ENCODE results near the gene LZTS2.
"Not testable (repeated sequence)": the region's sequence is repeated elsewhere in the genome, so short reads cannot be mapped to it uniquely, and the experiment has no call there.

Gene LZTS2, protein sequence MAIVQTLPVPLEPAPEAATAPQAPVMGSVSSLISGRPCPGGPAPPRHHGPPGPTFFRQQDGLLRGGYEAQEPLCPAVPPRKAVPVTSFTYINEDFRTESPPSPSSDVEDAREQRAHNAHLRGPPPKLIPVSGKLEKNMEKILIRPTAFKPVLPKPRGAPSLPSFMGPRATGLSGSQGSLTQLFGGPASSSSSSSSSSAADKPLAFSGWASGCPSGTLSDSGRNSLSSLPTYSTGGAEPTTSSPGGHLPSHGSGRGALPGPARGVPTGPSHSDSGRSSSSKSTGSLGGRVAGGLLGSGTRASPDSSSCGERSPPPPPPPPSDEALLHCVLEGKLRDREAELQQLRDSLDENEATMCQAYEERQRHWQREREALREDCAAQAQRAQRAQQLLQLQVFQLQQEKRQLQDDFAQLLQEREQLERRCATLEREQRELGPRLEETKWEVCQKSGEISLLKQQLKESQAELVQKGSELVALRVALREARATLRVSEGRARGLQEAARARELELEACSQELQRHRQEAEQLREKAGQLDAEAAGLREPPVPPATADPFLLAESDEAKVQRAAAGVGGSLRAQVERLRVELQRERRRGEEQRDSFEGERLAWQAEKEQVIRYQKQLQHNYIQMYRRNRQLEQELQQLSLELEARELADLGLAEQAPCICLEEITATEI

GRCh38 chr10:100999742-101000126, at the start of gene LZTS2:
Gene LZTS2, plus strand, starts transcription at chr10:100999808. Its CDS starts 2,731 bp downstream, at chr10:101002539.
- in situ Hi-C loops (cut with MboI; ENCODE audit: low sequenced_read_pairs) = no loop called here

DNA sequence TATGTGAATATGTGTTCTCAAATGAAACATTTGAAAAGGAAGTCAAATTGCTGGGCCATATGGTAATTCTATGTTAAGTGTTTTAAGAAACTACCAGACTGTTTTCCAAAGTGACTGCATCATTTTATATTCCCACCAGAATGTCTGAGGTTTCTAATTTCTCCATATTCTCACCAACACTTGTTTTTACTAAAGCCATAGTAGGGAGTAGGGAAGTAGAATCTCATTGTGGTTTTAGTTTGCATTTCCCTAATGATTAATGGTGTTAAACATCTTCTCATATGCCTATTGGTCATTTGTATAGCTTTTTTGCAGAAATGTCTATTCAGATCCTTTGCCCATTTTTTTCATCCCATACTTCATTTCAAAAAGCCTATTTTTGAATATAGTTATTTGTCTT, 39.4 kb upstream of the LZTS2 start:
- in situ Hi-C loops (cut with MboI; ENCODE audit: low sequenced_read_pairs) = no loop called here

DNA sequence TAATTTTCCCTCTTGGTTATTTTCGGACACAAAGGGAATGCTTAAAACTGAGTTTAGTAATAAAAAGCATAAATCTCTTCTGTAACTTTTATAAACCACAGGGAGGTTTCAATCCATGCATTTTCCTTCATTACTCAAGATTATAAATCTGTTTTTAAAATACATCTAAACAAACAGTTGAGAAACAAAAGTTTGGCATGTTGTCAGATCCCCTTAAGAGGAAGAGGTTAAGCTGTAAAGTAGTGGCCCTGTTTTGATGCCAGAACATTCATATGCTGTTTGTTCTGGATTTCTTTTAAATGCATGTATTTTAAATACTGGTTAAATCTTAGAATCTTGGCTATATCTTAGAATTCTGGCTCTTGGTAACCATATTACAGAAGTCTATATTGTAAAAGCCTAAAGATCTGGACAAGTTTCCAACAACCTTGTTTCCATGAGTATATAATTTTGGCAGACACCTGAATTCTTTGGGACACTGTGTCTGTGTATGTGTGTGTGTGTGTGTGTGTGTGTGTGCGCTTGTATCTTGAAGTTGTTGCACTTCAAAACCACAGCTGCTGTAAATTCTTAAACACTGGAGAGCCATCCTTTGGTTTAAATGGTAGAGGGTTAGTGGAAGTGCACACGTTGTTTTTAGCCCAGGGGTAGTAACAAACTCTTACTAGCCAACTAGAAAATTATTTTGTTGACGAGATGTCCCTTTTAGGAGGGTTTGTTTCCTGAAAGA, 37.1 kb upstream of the LZTS2 start:
- in situ Hi-C loops (cut with MboI; ENCODE audit: low sequenced_read_pairs) = no loop called here

GRCh38 chr10:100963826-100964225, 35.8 kb upstream of the LZTS2 start:
- in situ Hi-C loops (cut with MboI; ENCODE audit: low sequenced_read_pairs) = no loop called here

DNA sequence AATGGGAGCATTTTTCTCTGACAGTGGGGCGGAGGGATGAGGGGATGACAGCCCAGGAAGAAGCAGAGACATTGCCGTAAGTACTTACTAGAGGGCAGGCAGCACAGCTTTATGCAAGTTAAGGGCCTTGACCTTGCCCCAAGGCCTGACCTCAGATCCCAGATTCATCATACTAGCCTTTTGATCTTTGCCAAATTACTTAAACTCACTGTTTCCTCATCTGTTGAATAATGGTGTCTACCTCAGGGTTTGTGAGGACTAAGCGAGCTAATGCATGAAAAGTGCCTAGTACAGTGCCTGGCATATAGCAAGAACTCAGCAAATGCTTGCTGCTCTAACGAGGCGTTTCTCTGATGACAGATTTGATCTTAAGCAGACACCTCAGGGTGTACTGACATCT, 33.8 kb upstream of the LZTS2 start:
- in situ Hi-C loops (cut with MboI; ENCODE audit: low sequenced_read_pairs) = no loop called here

GRCh38 chr10:100966887-100967286, 32.7 kb upstream of the LZTS2 start:
- in situ Hi-C loops (cut with MboI; ENCODE audit: low sequenced_read_pairs) = no loop called here

DNA sequence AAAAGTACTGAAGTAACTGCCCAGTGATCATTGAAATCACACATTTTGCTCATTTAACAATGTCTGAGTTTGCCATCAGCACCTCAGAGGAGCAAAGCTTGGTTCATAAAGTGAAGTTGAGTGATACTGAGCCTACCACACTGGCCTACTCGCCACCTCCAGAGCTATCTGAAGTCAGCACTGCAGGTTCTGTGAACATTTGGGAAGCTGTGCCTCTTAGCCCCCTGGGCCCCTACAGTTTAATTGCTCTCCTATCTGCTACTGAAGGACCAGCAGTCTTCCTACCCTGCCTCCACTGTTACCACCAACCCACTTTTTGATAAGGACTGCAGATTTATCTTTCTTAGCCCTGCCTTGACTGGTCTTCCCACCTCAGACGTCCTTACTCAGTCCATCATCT, 32.3 kb upstream of the LZTS2 start:
- in situ Hi-C loops (cut with MboI; ENCODE audit: low sequenced_read_pairs) = no loop called here

DNA sequence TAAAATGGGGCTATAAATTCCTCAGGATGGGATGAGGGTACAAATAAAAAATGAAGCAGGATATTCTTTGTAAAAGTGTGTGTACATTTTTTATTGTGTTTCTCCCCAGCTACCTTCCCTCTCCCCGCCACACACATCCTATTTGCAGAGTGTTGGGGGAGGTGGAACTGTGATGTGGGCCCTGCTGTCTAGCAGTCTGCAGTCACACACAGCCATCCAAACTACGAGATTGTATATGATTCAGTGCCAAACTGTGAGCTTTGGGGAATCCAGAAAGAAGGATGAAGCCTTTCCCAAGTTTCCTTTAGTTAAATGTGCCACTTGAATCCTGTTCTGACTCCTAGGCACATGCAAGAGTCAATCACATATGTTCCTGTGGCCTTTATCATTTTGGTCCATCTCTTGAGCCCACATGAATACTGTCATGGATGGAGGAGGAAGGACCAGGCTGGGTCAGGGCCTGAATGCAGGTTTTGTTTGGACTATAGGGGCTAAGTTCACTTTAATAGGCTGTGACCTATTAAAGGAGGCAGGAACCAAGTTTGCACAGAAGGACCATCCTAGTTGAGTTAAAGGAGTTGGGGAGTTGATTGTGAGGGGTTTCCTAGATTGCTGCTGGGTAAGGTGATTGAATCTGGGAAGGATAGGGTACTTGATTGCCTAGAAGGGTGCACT, 31.4 kb upstream of the LZTS2 start:
- in situ Hi-C loops (cut with MboI; ENCODE audit: low sequenced_read_pairs) = no loop called here

DNA sequence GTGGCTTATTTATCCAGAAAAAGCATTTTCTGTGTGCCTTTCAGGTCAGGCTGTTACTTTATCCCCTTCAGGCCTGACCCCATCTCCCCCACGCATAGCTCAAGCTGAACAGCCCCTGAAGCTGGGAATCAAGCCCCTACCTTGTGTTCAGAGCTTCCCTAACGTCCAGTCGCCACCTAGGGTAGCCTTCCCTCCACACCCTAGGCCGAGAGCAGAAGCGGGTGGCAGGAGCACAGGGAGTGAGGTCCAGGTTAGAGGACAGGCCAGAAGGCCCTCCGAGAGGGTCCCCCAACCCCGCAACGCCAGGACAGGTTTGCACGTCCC, 30.8 kb upstream of the LZTS2 start:
- in situ Hi-C loops (cut with MboI; ENCODE audit: low sequenced_read_pairs) = no loop called here

GRCh38 chr10:100969187-100970075, 30.2 kb upstream of the LZTS2 start, which contains the start of gene SEMA4G:
Gene SEMA4G, plus strand, starts transcription at chr10:100969504. Its CDS starts 3,409 bp downstream, at chr10:100972913.
- in situ Hi-C loops (cut with MboI; ENCODE audit: low sequenced_read_pairs) = no loop called here

DNA sequence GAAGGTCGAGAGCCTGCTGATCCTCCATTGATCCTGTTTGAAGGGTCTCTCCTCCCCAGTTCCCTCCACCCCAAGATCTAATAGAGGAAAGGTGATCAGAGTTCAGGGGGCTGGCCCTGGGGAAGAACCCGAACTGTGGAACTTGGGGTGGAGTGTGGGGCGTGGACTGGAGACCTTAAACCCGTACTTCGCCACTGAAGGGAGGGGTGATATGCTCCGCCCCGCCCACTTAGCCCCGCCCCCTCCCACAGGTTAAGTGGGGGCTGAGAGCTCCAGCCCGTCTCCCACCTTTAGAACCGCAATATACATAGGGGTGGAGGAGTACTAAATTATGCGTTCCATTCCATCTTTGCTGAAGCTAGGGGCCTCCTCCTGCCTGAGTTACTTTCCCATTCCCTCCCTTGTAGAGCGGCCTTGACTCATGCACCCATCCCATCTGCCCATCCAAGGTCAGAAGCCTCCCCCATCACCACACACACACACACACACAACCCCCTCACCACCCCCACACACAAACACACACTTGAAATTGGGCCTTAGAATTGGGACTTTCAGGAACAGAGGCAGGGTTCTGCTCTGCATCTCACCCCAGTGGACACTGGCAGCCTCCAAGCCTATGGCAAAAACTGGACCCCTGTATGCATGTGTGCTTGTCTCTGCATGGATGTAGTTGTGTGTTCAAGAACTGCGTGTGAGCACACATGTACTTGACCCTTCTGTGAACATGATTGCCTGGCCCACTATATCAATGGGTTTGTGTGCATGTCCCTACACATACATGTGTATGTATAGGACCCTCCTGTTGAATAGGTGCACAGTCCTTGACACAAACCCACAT, 29.3 kb upstream of the LZTS2 start:
- in situ Hi-C loops (cut with MboI; ENCODE audit: low sequenced_read_pairs) = no loop called here

DNA sequence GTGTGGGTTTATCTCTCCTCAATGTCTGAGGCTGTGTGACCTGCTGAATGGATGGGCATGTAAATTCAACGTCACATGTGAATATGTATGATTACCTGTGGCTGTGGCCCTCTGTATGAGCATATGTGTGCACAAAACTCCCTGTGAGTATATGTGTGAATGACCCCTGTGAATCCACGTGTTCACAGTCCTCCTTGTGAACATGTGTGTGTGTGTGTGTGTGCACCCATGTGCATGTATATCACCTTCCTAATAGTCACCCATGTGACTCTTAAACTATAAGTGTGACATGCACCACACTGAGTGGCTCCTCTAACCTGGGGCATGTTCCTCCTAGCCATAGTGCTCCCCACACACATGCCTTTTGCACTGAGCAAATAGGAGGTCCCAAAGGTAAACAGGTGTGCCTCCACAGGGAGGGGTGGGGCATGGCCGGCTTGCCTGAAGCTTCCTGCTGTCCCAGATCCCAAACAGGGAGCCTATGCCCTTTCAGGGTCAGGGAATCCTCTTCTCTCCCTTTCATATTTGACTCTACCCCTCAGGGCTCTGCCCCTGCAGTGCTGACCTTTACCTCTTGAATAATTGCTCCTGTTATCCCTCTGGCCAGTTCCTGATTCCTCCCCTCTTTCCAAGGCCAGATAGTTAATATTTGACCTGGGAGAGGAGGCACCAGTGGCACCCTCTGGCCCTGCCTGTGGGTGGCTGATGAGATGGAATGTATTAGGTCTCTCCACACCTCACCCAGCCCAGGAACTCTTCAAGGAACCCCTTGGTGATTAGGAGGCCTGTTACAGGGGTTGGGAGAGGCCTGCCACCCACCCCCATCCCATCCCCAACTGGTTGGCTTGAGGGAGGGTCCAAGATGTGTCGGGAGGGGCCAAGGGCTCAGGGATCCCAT, 28.4 kb upstream of the LZTS2 start:
- in situ Hi-C loops (cut with MboI; ENCODE audit: low sequenced_read_pairs) = no loop called here

- in situ Hi-C loops (cut with MboI; ENCODE audit: low sequenced_read_pairs) = no loop called here
Observed at GRCh38 chr10:100972115-100972903, 27.3 kb upstream of the LZTS2 start.

DNA sequence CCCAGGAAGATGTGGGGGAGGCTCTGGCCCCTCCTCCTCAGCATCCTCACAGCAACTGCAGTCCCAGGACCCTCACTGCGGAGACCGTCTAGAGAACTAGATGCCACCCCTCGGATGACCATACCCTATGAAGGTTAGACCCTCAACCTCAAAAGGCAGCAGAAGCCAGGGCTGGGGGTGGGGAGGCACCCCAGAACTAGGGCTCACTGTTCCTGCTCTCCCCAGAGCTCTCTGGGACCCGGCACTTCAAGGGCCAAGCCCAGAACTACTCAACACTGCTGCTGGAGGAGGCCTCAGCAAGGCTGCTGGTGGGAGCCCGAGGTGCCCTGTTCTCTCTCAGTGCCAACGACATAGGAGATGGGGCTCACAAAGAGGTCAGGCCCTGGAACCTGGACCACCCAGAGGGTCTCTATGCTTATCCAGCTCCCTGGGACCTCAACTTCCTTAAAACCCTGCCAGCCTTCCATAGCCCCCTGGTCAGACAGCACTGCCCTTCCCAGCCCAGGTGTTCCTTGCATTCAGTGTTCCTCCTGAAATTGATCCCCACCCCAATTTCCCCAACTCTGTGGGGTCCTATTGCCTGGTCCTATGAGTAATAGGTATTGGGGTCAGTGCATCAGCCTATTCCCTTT, 26.6 kb upstream of the LZTS2 start:
- in situ Hi-C loops (cut with MboI; ENCODE audit: low sequenced_read_pairs) = no loop called here

DNA sequence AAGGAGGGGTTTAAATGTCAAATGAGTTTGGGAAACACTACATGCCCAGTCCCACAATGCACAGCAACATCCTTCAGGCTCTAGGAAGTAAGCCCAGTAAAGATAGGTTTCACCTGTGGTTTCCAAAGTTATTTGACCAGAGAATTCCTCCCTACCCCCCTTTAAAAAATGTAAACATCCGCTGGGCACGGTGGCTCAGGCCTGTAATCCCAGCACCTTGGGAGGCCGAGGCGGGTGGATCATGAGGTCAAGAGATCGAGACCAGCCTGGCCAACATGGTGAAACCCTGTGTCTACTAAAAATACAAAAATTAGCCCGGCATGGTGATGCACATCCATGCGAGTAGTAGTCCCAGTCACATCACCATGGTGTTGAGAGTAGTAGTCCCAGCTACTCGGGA, 24.2 kb upstream of the LZTS2 start:
- in situ Hi-C loops (cut with MboI; ENCODE audit: low sequenced_read_pairs) = not testable (repeated sequence)

GRCh38 chr10:100976906-100977305, 22.7 kb upstream of the LZTS2 start:
- in situ Hi-C loops (cut with MboI; ENCODE audit: low sequenced_read_pairs) = no loop called here

GRCh38 chr10:100977436-100977835, 22.2 kb upstream of the LZTS2 start:
- in situ Hi-C loops (cut with MboI; ENCODE audit: low sequenced_read_pairs) = no loop called here

Data from hTERT RPE-1 (cell line).